Dendritic cell treated with granulocyte-macrophage colony-stimulating factor and Interleukin-4, amounts not matched to agents 40 ng/mL and 50 ng/mL, for 4 days (primary cell): ENCODE measurements around the gene OBSCN.
A peak's percentile ranks its signal among the peaks of the same experiment; 100 is the strongest.
"Not testable (repeated sequence)": the region's sequence is repeated elsewhere in the genome, so short reads cannot be mapped to it uniquely, and the experiment has no call there.

Experiments
- H3K27ac Mint-ChIP-seq: one replicate; pipeline ENCODE4 v1.8.0; 2022; ENCODE audit warnings: mild to moderate bottlenecking, mixed read lengths
- H3K27me3 Mint-ChIP-seq: one replicate; pipeline ENCODE4 v1.8.0; 2022; ENCODE audit warnings: mild to moderate bottlenecking, mixed read lengths
- H3K36me3 Mint-ChIP-seq: one replicate; pipeline ENCODE4 v1.8.0; 2022; ENCODE audit warnings: low read depth, mixed read lengths
- H3K4me1 Mint-ChIP-seq: one replicate; pipeline ENCODE4 v1.8.0; 2022; ENCODE audit warnings: low read depth, mixed read lengths
- H3K4me3 Mint-ChIP-seq: one replicate; pipeline ENCODE4 v1.8.0; 2022; ENCODE audit warnings: mild to moderate bottlenecking, moderate library complexity, mixed read lengths
- H3K9me3 Mint-ChIP-seq: one replicate; pipeline ENCODE4 v1.8.0; 2022; ENCODE audit warnings: mixed read lengths
- intact Hi-C: fragments of 100-400 bp; cut with micrococcal nuclease; formaldehyde crosslinking; loops from one replicate; pipeline ENCODE4 v1.15.0; 2022

Gene OBSCN

DNA sequence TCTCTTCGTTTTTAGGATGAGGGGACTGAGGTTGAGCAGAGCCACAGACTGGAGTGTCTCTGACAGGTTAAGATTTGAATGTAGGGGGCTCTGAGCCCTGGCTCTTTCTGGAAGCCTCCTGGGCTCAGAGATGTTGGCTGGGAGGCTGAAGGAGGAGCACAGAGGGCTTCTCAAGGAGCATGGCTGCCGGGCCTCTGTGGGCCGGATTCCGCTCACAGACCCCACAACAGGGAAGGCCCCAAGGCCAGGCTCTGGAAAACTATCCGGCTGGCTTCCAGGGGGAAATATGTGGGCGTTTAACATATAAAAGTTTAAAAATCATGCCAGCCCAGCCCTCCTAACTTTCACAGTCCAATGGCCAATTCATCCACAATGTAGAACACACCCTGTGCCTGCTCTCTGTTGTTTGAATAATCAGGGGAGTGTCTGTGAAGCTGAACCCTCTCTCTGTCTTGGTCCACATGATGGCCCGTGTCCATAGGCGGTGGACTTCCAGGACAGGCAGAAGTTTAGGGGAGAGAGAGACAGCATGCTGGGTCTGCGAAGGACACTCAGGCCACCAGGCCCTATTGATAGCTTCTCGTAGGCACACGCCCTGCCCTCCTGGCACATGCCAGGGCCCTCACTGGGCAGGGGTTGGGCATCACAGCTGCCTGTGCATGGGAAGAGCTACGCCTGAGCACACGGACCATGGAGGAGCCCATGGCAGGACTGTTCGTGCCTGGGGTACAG lies 10.8 kb downstream of the OBSCN start:
- no peaks in the 10 kb centered on the region for H3K4me1 Mint-ChIP-seq
- no peak overlapping the region for H3K4me3 Mint-ChIP-seq
- intact Hi-C loops, result no loop called here
- no peak overlapping the region for H3K27ac Mint-ChIP-seq
- peaks cover 15% of the 10 kb centered on the region for H3K27me3 Mint-ChIP-seq
- H3K36me3 Mint-ChIP-seq, result no peaks in the 10 kb centered on the region
- no peaks in the 10 kb centered on the region for H3K9me3 Mint-ChIP-seq

DNA sequence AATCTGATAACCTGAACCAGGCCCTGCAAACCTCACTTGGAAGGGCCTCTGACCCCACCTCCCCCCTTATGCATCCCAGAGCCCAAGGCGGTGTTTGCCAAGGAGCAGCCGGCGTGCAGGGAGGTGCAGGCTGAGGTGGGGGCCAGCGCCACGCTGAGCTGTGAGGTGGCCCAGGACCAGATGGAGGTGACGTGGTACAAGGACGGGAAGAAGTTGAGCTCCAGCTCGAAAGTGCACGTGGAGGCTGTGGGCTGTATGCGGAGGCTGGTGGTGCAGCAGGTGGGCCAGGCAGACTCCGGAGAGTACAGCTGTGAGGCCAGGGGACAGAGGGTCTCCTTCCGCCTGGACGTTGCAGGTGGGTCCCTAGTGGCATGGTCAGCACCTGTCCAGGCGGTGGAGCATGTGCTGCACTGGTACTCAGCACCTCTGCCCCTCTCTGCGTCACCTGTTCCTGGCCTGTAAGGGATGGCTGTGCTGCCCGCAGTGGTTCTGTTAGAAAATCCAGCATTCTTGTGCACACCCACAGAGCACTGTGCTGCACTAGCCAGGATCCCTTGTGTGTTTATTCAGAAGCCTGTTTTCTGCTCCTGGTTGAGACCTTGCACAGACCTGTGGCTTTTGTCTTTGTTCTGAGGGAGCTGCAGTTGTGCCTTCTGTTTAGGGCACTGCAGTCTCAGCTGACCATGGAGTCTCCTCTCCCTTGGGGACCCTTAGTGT lies 11.6 kb downstream of the OBSCN start:
- no peaks in the 10 kb centered on the region for H3K4me1 Mint-ChIP-seq

DNA sequence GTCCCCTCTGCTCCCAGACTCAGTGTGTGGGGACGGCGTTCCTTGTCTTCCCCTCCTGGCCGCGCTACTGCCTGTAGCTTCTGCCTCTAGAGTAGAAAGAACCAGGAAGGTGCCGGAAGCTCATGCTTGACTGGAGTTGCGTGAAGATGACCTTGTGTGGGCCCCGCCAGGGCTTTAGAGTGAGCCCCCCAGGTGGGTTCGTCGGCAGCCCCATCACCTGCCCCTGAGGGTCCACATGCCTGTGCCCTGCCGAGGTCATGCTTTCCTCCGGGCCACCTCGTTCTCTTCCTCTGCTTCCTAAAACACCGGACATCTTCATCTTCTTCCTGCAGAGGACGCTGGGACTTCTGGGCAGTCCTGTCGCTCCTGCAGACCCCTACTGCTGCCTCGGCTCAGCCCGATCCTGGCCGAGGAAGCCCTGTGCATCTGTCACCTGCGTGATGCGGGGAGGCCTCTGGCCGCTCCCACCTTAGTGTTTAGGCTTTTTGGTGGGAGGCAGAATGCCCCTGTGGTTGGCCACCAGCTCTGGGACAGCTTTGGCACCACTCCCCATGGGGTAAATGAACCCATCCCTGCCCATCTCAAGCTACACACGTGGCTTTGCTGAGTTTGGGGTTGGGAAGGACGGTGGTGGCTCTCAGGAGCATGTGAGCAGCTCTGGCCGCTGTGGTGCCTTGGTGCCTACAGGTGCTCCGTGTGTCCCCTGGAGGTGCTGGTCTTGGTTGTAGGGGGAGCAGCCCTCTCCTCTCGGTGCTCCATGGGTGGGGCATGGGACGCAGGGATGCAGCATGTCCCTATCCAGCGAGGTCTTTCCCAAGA lies 12.3 kb downstream of the OBSCN start:
- Mint-ChIP-seq H3K4me3 (no peak overlapping the region), H3K27me3 (peaks cover 3% of the 10 kb centered on the region), H3K4me1 (no peaks in the 10 kb centered on the region), H3K9me3 (peaks cover 12% of the 10 kb centered on the region), H3K27ac (no peak overlapping the region), H3K36me3 (no peaks in the 10 kb centered on the region)
- intact Hi-C loops, result no loop called here

More for the DNA sequence above, 11.6 kb downstream of the OBSCN start:
- peaks cover 5% of the 10 kb centered on the region for H3K9me3 Mint-ChIP-seq
- H3K27me3 Mint-ChIP-seq, result peaks cover 8% of the 10 kb centered on the region
- intact Hi-C loops, result no loop called here
- H3K36me3 Mint-ChIP-seq, result no peaks in the 10 kb centered on the region
- H3K27ac Mint-ChIP-seq, result no peak overlapping the region
- no peak overlapping the region for H3K4me3 Mint-ChIP-seq

DNA sequence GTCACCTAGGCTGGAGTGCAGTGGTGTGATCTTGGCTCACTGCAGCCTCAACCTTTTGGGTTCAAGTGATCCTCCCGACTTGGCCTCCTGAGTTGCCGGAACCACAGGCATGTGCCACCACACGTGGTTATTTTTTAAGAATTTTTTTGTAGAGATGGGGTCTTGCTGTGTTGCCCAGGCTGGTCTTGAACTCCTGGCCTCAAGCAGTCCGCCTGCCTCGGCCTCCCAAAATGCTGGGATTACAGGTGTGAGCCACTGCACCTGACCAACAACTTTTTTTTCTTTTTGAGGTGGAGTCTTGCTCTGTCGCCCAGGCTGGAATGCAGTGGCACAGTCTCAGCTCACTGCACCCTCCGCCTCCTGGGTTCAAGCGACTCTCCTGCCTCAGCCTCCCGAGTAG lies 13.3 kb downstream of the OBSCN start:
- H3K36me3 Mint-ChIP-seq, H3K27ac Mint-ChIP-seq, H3K27me3 Mint-ChIP-seq, H3K4me3 Mint-ChIP-seq, H3K4me1 Mint-ChIP-seq, intact Hi-C loops: not testable (repeated sequence)
- H3K9me3 Mint-ChIP-seq, result peaks cover 13% of the 10 kb centered on the region

DNA sequence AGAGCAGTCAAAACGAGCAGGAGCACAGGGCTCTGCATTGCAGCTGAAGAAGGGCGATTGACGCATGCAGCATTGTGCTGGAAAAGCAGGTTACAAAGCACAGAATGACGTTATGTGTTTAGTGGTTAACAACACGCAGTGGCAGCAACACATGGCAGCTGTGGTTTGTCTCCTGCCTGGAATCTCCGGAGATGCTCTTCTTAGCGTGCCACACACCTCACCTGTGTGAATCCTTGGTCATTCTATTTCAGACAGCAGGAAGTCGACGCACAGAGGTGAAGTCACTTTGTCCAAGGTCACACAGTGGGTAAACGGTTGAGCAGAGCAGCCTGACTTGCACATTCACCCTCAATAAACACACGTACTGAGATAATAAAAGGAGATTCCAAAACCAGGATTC lies 14.7 kb downstream of the OBSCN start:
- H3K4me1 Mint-ChIP-seq, result peaks cover 8% of the 10 kb centered on the region
- no peak overlapping the region for H3K27ac Mint-ChIP-seq
- H3K9me3 Mint-ChIP-seq, result peaks cover 13% of the 10 kb centered on the region
- H3K4me3 Mint-ChIP-seq, result no peak overlapping the region
- intact Hi-C loops, result no loop called here
- no peaks in the 10 kb centered on the region for H3K27me3 Mint-ChIP-seq
- no peaks in the 10 kb centered on the region for H3K36me3 Mint-ChIP-seq

DNA sequence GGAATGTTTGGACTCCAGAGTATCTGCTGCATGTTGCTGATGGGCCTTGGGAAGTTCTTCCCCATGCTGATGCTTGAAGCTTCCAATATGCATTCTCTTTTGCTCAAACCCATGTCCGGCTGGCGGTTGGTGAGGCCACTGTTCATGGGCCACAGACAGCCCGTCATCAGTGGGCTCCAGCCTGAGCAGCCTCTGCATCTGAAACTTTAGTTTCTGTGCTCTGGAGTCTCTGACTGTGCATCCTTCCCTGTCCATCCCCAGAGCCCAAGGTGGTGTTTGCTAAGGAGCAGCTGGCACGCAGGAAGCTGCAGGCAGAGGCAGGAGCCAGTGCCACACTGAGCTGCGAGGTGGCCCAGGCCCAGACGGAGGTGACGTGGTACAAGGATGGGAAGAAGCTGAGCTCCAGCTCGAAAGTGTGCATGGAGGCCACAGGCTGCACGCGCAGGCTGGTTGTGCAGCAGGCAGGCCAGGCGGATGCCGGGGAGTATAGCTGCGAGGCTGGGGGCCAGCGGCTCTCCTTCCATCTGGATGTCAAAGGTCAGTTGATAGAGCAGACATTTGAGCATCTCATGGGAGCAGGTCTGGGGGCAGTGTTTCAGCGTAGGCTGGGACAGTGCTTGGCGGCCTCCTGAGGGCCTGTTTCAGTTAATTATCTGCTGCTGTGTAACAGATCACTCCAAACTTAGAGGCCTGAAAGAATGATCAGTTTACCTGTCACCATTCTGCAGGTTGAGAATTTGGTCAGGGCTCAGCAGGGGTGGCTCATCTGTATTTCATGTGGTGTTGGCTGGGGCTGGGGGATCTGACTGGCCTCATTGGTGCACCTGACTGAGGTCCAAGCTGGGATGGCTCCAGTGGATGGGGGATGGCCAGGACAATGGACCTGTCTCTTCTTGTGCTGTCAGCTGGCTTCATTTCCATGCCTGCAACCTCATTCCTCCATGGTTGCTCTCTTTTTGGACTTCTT lies 16.6 kb downstream of the OBSCN start:
- Mint-ChIP-seq H3K36me3 (no peaks in the 10 kb centered on the region), H3K4me1 (peaks cover 17% of the 10 kb centered on the region), H3K9me3 (peaks cover 13% of the 10 kb centered on the region), H3K27ac (no peak overlapping the region), H3K27me3 (no peaks in the 10 kb centered on the region), H3K4me3 (no peak overlapping the region)
- intact Hi-C loops, result no loop called here

DNA sequence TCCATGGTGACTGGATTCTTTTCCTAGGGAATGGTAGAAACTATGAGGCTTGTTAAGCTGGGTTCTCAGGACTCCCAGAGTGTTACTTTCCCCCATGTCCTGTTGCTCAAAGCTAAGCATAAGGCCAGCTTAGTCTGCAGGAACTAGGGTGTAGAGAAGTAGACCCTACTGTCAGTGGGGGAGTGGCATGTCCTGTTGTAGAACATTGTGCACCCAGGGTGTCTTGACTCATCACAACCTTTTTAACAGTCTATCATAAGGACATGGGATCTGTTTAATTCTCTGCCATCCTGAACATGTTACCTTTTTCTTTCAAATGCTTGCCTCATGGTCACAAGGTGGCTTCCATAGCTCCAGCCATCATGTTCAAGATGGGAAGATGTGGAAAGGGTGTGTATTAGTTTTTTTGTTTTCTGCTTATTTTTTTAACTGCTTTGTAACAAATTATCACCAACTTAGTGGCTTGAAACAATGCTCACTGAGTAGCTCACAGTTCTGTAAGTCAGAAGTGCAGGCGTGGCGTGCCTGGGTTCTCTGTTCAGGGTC lies 17.4 kb downstream of the OBSCN start:
- Mint-ChIP-seq H3K27me3 (no peaks in the 10 kb centered on the region), H3K4me3 (no peak overlapping the region), H3K4me1 (peaks cover 17% of the 10 kb centered on the region), H3K27ac (no peak overlapping the region), H3K9me3 (peaks cover 13% of the 10 kb centered on the region), H3K36me3 (no peaks in the 10 kb centered on the region)
- intact Hi-C loops, result no loop called here

DNA sequence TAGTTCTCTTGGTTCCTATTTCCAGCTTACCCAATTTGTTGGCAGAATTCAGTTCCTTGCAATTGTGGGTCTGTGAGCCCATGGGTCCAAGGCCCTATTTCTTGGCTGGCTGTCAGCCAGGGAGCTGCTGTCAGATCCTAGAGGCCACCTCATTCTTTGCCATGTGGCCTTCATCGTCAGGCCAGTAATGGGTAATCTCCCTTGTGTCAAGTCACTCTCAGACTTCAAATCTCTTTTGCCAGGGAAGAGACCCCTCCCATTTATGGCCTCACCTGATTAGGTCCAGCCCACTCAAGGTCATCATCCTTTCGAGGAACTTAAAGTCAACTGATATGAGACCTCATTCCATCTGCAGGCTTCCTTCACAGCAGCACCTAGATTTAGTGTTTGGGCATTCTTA lies 17.9 kb downstream of the OBSCN start:
- H3K4me1 Mint-ChIP-seq, result peaks cover 17% of the 10 kb centered on the region
- H3K36me3 Mint-ChIP-seq, result no peaks in the 10 kb centered on the region

DNA sequence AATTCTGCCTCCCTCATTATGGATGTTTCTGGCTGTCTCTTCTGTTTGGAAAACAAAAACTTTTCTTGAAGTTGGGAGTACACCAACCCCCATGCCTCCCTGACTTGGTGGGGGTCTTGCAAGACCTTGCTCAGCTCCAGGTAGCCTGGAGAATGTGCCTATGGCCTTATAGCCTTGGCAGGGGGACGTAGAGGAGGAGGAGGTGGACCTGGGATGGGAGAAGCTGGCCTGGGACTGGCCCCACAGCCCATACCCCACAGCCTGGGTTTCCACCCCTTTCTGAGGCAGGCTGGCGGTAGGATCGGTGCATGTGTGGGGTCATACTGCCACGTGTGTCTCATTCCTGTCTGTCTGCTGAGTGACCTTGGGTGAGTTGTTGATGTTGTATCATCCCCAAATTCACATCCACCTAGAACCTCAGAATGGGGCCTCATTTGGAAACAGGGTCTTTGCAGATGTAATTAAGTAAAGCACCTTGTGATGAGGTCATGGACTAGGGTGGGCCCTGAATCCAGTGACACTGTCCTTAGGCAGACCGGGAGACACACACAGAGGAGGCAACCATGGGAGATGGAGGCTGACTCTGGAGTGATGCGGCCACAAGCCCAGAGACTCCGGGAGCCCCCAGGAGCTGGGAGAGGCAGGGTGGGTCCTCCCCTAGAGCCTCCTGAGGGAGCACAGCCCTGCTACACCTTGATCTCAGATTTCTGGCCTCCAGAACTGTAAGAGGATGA lies 18.5 kb downstream of the OBSCN start:
- peaks cover 13% of the 10 kb centered on the region for H3K9me3 Mint-ChIP-seq
- H3K4me1 Mint-ChIP-seq, result peaks cover 17% of the 10 kb centered on the region
- H3K4me3 Mint-ChIP-seq, result no peak overlapping the region
- intact Hi-C loops, result no loop called here
- H3K27me3 Mint-ChIP-seq, result no peaks in the 10 kb centered on the region
- no peaks in the 10 kb centered on the region for H3K36me3 Mint-ChIP-seq
- H3K27ac Mint-ChIP-seq, result no peak overlapping the region

More for the DNA sequence above, 17.9 kb downstream of the OBSCN start:
- Mint-ChIP-seq H3K27ac (no peak overlapping the region), H3K4me3 (no peak overlapping the region), H3K9me3 (peaks cover 13% of the 10 kb centered on the region), H3K27me3 (no peaks in the 10 kb centered on the region)
- intact Hi-C loops, result no loop called here

DNA sequence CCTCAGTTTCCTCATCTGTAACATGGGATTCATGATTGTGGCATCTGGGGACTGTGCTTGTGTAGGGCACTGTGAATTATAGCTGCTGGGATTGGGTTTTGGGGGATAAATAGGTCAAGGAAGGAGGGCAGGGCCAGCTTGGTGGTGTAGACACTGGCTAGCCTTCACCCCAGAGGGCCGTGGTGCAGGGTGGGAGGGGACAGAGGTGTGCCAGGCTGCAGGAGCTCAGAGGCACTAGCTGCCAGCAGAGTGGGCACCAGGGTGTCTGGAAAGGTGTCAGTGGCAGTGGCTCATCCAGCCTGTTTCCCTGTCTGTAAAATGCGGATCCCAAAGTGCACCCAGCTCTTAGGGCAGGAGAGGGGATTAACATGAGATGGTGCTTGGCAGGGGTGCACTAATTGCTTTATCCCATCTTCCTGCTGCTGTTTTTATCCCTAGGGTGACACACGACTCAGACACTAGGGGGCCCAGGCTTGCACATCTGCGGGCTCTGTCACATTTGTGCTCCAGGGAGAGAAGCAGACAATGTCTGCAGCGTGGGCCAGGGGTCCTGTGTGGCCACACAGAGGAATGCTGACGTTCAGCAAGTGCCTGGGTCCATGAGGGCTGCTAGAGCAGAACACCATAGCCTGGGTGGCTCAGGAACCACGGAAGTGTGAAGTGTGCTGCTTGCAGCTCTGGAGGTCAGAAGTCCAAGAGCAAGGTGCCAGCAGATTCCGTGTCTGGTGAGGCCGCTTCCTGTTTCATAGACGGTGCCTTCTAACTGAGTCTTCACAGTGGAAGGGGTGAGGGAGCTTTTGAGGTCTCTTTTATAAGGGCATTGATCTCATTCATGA lies 19.3 kb downstream of the OBSCN start:
- no peaks in the 10 kb centered on the region for H3K27me3 Mint-ChIP-seq
- peak overlapping the region; percentile 15 for H3K27ac Mint-ChIP-seq
- peaks cover 17% of the 10 kb centered on the region for H3K4me1 Mint-ChIP-seq
- intact Hi-C loops, result no loop called here
- peaks cover 13% of the 10 kb centered on the region for H3K9me3 Mint-ChIP-seq
- H3K36me3 Mint-ChIP-seq, result no peaks in the 10 kb centered on the region
- no peak overlapping the region for H3K4me3 Mint-ChIP-seq

DNA sequence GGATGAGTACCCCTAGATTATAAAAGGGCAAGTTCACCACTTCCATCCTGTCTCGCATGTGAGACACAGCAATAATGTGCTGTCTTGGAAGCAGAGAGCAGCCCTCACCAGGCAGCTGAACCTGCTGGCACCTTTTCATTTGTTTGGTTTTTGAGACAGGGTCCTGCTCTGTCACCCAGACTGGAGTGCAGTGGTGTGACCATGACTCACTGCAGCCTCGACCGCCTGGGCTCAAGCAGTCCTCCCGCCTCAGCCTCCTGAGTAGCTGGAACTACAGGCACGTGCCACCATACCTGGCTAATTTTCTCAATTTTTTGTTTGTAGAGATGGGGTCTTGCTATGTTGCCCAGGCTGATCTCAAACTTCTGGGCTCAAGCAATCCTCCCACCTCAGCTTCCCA lies 20.3 kb downstream of the OBSCN start:
- Mint-ChIP-seq H3K9me3 (peaks cover 14% of the 10 kb centered on the region), H3K4me1 (peaks cover 17% of the 10 kb centered on the region)
- H3K4me3 Mint-ChIP-seq, H3K27me3 Mint-ChIP-seq, H3K36me3 Mint-ChIP-seq, H3K27ac Mint-ChIP-seq, intact Hi-C loops: not testable (repeated sequence)

DNA sequence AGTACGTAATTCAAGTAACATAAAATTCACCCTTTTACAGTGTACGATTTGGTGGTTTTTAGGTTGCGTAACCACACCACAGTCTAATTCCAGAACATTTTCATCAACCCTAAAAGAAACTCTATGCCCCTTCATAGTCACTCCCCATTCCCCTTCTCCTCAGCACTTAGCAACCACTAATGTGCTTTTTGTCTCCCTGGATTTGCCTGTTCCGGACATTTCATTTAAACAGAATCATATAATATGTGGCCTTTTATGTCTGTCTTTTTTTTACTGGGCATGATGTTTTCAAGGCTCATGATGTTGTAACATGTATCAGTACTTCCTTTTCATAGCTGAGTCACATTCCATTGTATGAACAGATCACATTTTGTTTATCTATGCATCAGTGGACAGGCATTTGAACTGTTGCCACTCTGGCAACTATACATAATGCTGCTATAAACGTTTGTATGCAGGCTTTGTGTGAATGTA lies 20.8 kb downstream of the OBSCN start:
- no peak overlapping the region for H3K4me3 Mint-ChIP-seq
- intact Hi-C loops, result no loop called here
- peaks cover 17% of the 10 kb centered on the region for H3K4me1 Mint-ChIP-seq
- no peaks in the 10 kb centered on the region for H3K36me3 Mint-ChIP-seq
- H3K9me3 Mint-ChIP-seq, result peaks cover 19% of the 10 kb centered on the region
- H3K27me3 Mint-ChIP-seq, result no peaks in the 10 kb centered on the region
- H3K27ac Mint-ChIP-seq, result no peak overlapping the region
